ENCODE results near the gene KLHL21.
"Not testable (repeated sequence)": the region's sequence is repeated elsewhere in the genome, so short reads cannot be mapped to it uniquely, and the experiment has no call there.

KLHL21 gene

GRCh38 chr1:6584126-6585080, 18.3 kb downstream of the KLHL21 start:
- no peak for DNase-seq (ENCODE audit: low read depth)

GRCh38 chr1:6582370-6582769, 20.3 kb downstream of the KLHL21 start:
- DNase-seq (ENCODE audit: low read depth) = no peak

- DNase-seq (ENCODE audit: low read depth) = no peak
Measured at GRCh38 chr1:6581561-6582305, 20.9 kb downstream of the KLHL21 start.

GRCh38 chr1:6580593-6581409, 21.9 kb downstream of the KLHL21 start:
- no peak for DNase-seq (ENCODE audit: low read depth)

- no peak for DNase-seq (ENCODE audit: low read depth)
Measured at GRCh38 chr1:6580119-6580592, 22.5 kb downstream of the KLHL21 start.

GRCh38 chr1:6579374-6580118, 23.1 kb downstream of the KLHL21 start, which contains the start of gene ZBTB48:
ZBTB48 (plus strand) TSS chr1:6579994; CDS start chr1:6580610, 616 bp downstream.
- peak; percentile 97 for DNase-seq (ENCODE audit: low read depth)

- no peak for DNase-seq (ENCODE audit: low read depth)
Measured at GRCh38 chr1:6578624-6579373, 23.9 kb downstream of the KLHL21 start.

- DNase-seq (ENCODE audit: low read depth) = no peak
Measured at GRCh38 chr1:6577831-6578525, 24.7 kb downstream of the KLHL21 start.

GRCh38 chr1:6574818-6575217, 27.9 kb downstream of the KLHL21 start:
- no peak for DNase-seq (ENCODE audit: low read depth)

GRCh38 chr1:6574025-6574620, 28.5 kb downstream of the KLHL21 start:
- DNase-seq (ENCODE audit: low read depth) = no peak

- no peak for DNase-seq (ENCODE audit: low read depth)
Measured at GRCh38 chr1:6572653-6573383, 29.9 kb downstream of the KLHL21 start.

GRCh38 chr1:6570987-6571386, 31.7 kb downstream of the KLHL21 start:
- DNase-seq (ENCODE audit: low read depth) = no peak

- DNase-seq (ENCODE audit: low read depth) = no peak
Measured at GRCh38 chr1:6570100-6570499, 32.6 kb downstream of the KLHL21 start.

- no peak for DNase-seq (ENCODE audit: low read depth)
Measured at GRCh38 chr1:6569033-6569432, 33.6 kb downstream of the KLHL21 start.

GRCh38 chr1:6560267-6560666, 42.4 kb downstream of the KLHL21 start:
- no peak for DNase-seq (ENCODE audit: low read depth)

- not testable (repeated sequence) for DNase-seq (ENCODE audit: low read depth)
Measured at GRCh38 chr1:6559161-6559560, 43.5 kb downstream of the KLHL21 start.

- DNase-seq (ENCODE audit: low read depth) = no peak
Measured at GRCh38 chr1:6557597-6557996, 45.1 kb downstream of the KLHL21 start.

- DNase-seq (ENCODE audit: low read depth) = no peak
Measured at GRCh38 chr1:6554907-6555778, 47.5 kb downstream of the KLHL21 start, which contains the start of gene TAS1R1. TAS1R1 (plus strand) TSS chr1:6555307; CDS start chr1:6555374, 67 bp downstream.

Data from stromal cell of bone marrow (primary cell).